Measurements from ENCODE around the gene PHLDB2. TPM values are rescaled to one million over a fixed set of nuclear protein-coding genes. Genes with fewer than 3 reads are reported as not detected.
A peak's percentile ranks its signal among the peaks of the same experiment; 100 is the strongest.

The PHLDB2 gene
- total and polyA plus RNA-seq, 9 donors, result 52.4 to 83.6 (median 63.8) TPM

DNA sequence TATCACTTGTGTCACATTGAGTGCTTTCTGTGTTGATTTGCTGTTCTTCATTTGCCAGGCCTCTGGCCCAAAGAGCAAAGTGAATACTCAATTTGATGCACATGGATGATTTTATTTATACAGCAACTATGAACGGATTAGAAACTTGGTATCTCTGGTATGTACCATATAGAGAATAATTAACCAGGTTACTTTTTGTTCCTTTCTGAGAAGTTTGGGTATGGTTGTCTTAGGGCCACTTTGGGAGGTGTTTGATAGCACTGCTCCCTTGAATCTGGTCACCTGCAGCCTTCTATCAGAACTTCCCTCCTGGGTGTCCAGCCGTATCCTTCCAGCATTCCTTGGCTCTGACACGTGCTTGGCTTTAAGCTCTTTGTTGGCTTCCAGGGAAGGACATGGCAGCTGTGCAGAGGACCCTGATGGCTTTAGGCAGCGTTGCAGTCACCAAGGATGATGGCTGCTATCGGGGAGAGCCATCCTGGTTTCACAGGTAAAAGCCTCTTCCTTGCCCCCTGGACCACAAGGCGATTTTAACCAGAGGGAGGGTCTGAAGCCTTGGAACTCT lies 152.4 kb downstream of the PHLDB2 start:
- whole genome bisulfite sequencing (ENCODE audit: insufficient coverage), result 67% methylated on average over 5 of the region's 6 CpGs
- Histone ChIP-seq H3K9me3 (replicated peaks; ENCODE audit: control insufficient read depth, low read depth, low read length) (no peaks in the 10 kb centered on the region), H3K27me3 (ENCODE audit: control insufficient read depth, insufficient read depth, low read length) (no peaks in the 10 kb centered on the region), H3K4me3 (ENCODE audit: low read length) (no peak overlapping the region), H3K36me3 (ENCODE audit: control insufficient read depth, insufficient read depth, low read length) (no peaks in the 10 kb centered on the region), H3K4me1 (ENCODE audit: control insufficient read depth, insufficient read depth, low read length) (peaks cover 13% of the 10 kb centered on the region), H3K27ac (ENCODE audit: low read length) (no peak overlapping the region)
- peak; percentile 38 for DNase-seq

DNA sequence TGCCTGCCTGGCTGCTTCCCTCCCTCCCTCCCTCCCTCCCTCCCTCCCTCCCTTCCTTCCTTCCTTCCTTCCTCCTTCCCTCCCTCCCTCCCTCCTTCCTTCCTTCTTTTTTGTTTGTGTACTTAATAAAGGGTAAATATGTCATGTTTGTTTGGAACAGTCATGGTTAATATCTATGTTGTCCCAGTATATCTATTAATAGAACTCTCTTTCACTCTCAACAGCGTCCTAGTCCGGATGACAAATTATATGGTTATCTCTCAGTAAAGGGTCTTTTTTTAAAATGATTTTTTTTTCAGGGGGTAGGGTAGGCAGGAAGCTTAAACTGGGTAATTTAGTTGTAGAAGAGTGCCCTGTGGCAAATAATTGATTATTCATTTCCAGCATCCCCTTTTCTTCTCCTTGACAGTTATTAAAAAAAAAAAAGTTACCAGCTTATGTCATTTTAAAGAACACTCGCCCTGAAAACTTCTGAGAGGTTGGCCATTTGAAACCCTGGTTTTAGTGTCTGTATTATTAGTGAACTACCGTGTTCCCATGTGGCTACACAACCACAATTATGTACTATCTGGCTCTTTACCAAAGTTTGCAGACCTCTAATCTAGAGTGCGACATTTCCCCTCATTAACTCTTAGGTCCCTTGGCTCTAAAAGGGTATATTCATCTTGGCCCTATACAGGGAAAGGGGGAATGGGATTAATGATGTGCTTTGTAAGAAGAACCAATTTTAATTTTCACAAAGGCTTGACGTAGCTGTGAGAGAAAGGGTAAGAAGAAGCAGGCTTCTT lies 153.3 kb downstream of the PHLDB2 start:
- DNase-seq, result no peak
- Histone ChIP-seq H3K4me3 (ENCODE audit: low read length) (no peak overlapping the region), H3K36me3 (ENCODE audit: control insufficient read depth, insufficient read depth, low read length) (no peaks in the 10 kb centered on the region), H3K27ac (ENCODE audit: low read length) (no peak overlapping the region), H3K9me3 (replicated peaks; ENCODE audit: control insufficient read depth, low read depth, low read length) (no peaks in the 10 kb centered on the region), H3K4me1 (ENCODE audit: control insufficient read depth, insufficient read depth, low read length) (peaks cover 13% of the 10 kb centered on the region), H3K27me3 (ENCODE audit: control insufficient read depth, insufficient read depth, low read length) (no peaks in the 10 kb centered on the region)
- 80% methylated on average over 1 of the region's 6 CpGs for WGBS (ENCODE audit: insufficient coverage)

DNA sequence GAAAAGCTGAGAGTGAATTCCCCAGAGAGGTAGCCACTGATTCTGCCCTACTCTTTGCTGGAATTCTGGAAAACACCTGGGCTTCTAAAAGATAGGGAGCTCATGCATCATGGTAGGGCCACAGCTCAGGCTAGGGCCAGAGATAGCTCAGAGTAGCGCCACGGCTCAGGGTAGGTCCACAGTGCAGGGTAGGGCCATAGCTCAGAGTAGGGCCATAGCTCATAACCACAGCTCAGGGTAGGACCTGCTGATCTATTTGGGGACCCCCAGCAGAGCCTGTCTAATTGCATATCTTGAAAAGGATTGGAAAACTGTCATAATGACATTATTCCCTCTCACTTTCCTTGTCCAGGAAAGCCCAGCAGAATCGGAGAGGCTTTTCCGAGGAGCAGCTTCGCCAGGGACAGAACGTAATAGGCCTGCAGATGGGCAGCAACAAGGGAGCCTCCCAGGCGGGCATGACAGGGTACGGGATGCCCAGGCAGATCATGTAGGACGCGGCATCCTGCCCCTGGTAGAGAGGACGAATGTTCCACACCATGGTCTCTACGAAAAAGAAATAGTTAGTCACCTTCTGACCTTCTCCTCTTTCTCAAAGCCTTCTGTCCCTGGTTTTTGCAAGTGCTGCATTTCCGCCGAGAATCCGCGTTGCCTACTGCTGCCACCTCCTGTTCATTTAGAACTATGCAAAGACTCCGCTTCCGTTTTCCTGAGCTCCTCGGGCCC lies 154.2 kb downstream of the PHLDB2 start:
- WGBS (ENCODE audit: insufficient coverage), result 49% methylated on average over 14 of the region's 19 CpGs
- Histone ChIP-seq H3K36me3 (ENCODE audit: control insufficient read depth, insufficient read depth, low read length) (no peaks in the 10 kb centered on the region), H3K4me1 (ENCODE audit: control insufficient read depth, insufficient read depth, low read length) (peaks cover 11% of the 10 kb centered on the region), H3K27ac (ENCODE audit: low read length) (no peak overlapping the region), H3K27me3 (ENCODE audit: control insufficient read depth, insufficient read depth, low read length) (no peaks in the 10 kb centered on the region), H3K9me3 (replicated peaks; ENCODE audit: control insufficient read depth, low read depth, low read length) (no peaks in the 10 kb centered on the region), H3K4me3 (ENCODE audit: low read length) (no peak overlapping the region)
- peak; percentile 80 for DNase-seq

DNA sequence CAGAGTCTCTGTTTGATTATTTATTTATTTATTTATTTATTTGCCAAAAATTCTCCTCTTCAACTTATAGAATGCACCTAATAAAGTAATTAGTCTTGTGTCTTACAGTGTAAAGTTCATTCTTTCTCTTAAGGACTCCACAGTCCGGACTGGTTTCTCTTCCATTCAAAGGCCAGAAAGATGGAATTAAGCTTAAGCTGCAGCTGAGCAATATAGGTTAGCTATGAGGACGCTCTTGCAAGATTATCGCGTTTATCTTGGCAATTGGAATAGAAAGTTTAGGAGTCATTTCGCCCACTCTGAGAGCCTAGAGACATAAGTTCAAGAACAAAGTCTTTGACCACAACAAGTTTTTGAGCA lies 154.7 kb downstream of the PHLDB2 start:
- 66% methylated on average over 4 of the region's 5 CpGs for WGBS (ENCODE audit: insufficient coverage)
- Histone ChIP-seq H3K4me3 (ENCODE audit: low read length) (no peak overlapping the region), H3K27ac (ENCODE audit: low read length) (no peak overlapping the region)

DNA sequence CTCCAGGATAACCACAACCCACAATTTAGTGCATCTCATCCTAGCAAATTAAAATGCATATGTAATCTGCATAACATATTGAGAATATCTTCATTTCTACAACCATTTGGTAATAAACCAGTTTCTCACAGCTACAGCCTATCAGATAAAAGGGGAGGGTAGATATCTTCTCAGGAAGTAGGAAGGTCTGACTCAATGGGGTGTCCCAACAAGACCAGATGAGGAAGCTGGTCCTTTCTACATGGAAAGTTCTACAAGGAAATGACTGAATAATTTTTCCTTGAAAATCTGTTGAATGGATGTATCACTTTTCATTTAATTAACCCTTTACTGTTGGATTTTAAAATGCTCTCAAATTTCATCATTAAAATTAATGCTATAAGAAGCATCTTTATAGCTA lies 158.0 kb downstream of the PHLDB2 start:
- Histone ChIP-seq H3K36me3 (ENCODE audit: control insufficient read depth, insufficient read depth, low read length) (no peaks in the 10 kb centered on the region), H3K9me3 (replicated peaks; ENCODE audit: control insufficient read depth, low read depth, low read length) (no peaks in the 10 kb centered on the region), H3K27ac (ENCODE audit: low read length) (no peak overlapping the region), H3K27me3 (ENCODE audit: control insufficient read depth, insufficient read depth, low read length) (no peaks in the 10 kb centered on the region), H3K4me3 (ENCODE audit: low read length) (no peak overlapping the region), H3K4me1 (ENCODE audit: control insufficient read depth, insufficient read depth, low read length) (no peaks in the 10 kb centered on the region)
- no peak for DNase-seq

More for the DNA sequence above, 154.7 kb downstream of the PHLDB2 start:
- DNase-seq, result no peak
- Histone ChIP-seq H3K36me3 (ENCODE audit: control insufficient read depth, insufficient read depth, low read length) (no peaks in the 10 kb centered on the region), H3K27me3 (ENCODE audit: control insufficient read depth, insufficient read depth, low read length) (no peaks in the 10 kb centered on the region), H3K9me3 (replicated peaks; ENCODE audit: control insufficient read depth, low read depth, low read length) (no peaks in the 10 kb centered on the region), H3K4me1 (ENCODE audit: control insufficient read depth, insufficient read depth, low read length) (peaks cover 11% of the 10 kb centered on the region)

DNA sequence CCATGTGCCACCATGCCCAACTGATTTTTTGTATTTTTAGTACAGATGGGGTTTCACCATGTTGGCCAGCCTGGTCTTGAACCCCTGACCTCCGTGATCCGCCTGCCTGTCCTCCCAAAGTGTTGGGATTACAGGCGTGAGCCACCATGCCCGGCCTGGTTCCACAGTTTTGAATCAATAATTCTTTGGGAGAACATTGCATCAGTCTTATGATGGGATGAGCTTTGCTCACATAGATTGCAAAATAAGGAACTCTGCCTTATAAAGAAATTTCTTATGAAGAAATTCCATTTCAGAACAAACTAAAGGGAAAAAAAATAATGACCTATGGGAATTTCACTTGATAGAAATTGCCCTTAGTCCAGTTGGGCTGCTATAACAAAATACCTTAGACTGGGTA lies 159.6 kb downstream of the PHLDB2 start:
- Histone ChIP-seq H3K4me3 (ENCODE audit: low read length) (no peak overlapping the region), H3K4me1 (ENCODE audit: control insufficient read depth, insufficient read depth, low read length) (no peaks in the 10 kb centered on the region), H3K36me3 (ENCODE audit: control insufficient read depth, insufficient read depth, low read length) (no peaks in the 10 kb centered on the region), H3K9me3 (replicated peaks; ENCODE audit: control insufficient read depth, low read depth, low read length) (no peaks in the 10 kb centered on the region), H3K27me3 (ENCODE audit: control insufficient read depth, insufficient read depth, low read length) (no peaks in the 10 kb centered on the region), H3K27ac (ENCODE audit: low read length) (no peak overlapping the region)
- DNase-seq, result no peak
- WGBS (ENCODE audit: insufficient coverage), result 100% methylated on average over 3 of the region's 4 CpGs

DNA sequence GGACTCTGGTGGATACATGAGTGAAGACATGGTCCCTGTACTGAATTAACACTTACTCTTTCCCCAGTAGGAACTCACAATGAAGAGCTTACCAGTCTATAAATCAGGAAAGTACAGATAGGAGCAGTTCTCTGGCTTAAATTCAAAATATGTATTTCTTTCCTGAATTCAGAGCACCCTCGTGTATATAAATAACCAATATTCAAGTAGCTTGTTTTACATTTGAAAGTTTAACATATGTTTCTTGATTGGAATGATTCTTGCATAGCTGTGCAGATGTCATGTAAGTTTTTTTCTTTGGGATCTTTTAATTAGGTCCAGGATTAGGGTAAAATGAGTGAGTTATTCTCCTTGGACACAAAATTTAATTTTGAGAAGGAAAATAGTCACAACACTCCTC lies 160.7 kb downstream of the PHLDB2 start:
- WGBS (ENCODE audit: insufficient coverage), result no CpG with 5 or more reads among the region's 1 CpG
- H3K4me3 ChIP-seq (ENCODE audit: low read length), result no peak overlapping the region
- no peak overlapping the region for H3K27ac ChIP-seq (ENCODE audit: low read length)
- DNase-seq, result no peak
- H3K4me1 ChIP-seq (ENCODE audit: control insufficient read depth, insufficient read depth, low read length), result no peaks in the 10 kb centered on the region
- H3K27me3 ChIP-seq (ENCODE audit: control insufficient read depth, insufficient read depth, low read length), result no peaks in the 10 kb centered on the region
- no peaks in the 10 kb centered on the region for H3K9me3 ChIP-seq (replicated peaks; ENCODE audit: control insufficient read depth, low read depth, low read length)
- H3K36me3 ChIP-seq (ENCODE audit: control insufficient read depth, insufficient read depth, low read length), result no peaks in the 10 kb centered on the region

DNA sequence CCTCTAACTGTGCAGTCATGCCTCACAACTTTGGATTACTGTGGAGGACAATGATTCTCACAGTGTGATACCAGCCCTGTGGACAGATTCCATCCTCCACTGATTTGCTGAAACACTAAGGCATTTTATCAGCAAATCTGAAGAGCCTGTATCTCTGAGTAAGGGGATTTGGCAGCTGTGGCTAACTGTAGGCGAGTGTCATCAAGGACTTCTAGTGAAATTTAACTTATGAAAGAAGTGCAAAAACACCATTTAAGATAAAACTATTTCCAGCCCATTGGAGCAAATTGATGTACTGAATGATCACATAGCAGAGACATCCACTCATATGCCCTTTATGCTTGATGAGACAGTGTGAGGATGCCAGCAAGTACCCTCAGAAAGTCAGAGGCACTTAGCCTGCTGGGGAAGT lies 161.6 kb downstream of the PHLDB2 start:
- Histone ChIP-seq H3K4me3 (ENCODE audit: low read length) (no peak overlapping the region), H3K9me3 (replicated peaks; ENCODE audit: control insufficient read depth, low read depth, low read length) (no peaks in the 10 kb centered on the region), H3K27ac (ENCODE audit: low read length) (no peak overlapping the region), H3K36me3 (ENCODE audit: control insufficient read depth, insufficient read depth, low read length) (no peaks in the 10 kb centered on the region), H3K4me1 (ENCODE audit: control insufficient read depth, insufficient read depth, low read length) (no peaks in the 10 kb centered on the region), H3K27me3 (ENCODE audit: control insufficient read depth, insufficient read depth, low read length) (no peaks in the 10 kb centered on the region)
- no CpG with 5 or more reads among the region's 1 CpG for WGBS (ENCODE audit: insufficient coverage)
- no peak for DNase-seq

Data from muscle of leg (tissue), 11 donors.